HEK293T (cell line): ENCODE results near the gene FAM118B.

ENCODE experiments used
- FOXA1 ChIP-seq: fragments of 450-650 bp; IDR thresholded peaks from 2 replicates; pipeline ENCODE4 v1.6.1; 2016; ENCODE audit warnings: mild to moderate bottlenecking
- TARDBP ChIP-seq: fragments of 450-650 bp; IDR thresholded peaks from 2 replicates; pipeline ENCODE4 v1.6.1; 2016

- no peak for TF ChIP-seq TARDBP
- no peak for TF ChIP-seq FOXA1
These were observed 48.4 kb upstream of the FAM118B start for GRCh38 chr11:126163074-126163700.
